Measurements from ENCODE around the gene FBXW10. TPM values are rescaled to one million over a fixed set of nuclear protein-coding genes. Genes with fewer than 3 reads are reported as not detected.
"Not testable (repeated sequence)": the region's sequence is repeated elsewhere in the genome, so short reads cannot be mapped to it uniquely, and the experiment has no call there.

FBXW10 gene
- total RNA-seq, result not detected in 2 replicates
- long read RNA-seq, result 0 reads

- H3K4me1 Mint-ChIP-seq (ENCODE audit: unreplicated experiment); H3K4me3 Mint-ChIP-seq (ENCODE audit: unreplicated experiment); H3K27ac Mint-ChIP-seq (ENCODE audit: unreplicated experiment); H3K27me3 Mint-ChIP-seq (ENCODE audit: unreplicated experiment); DNase-seq (ENCODE audit: extremely low spot score, unreplicated experiment); H3K36me3 Mint-ChIP-seq (ENCODE audit: unreplicated experiment); H3K9me3 Mint-ChIP-seq (ENCODE audit: unreplicated experiment): not testable (repeated sequence)
Measured at GRCh38 chr17:18743699-18744421, at the start of gene FBXW10. TSS of gene FBXW10 (plus strand) at chr17:18744054. CDS start at chr17:18744245, 191 bp downstream.

- not testable (repeated sequence) for H3K4me3 Mint-ChIP-seq (ENCODE audit: unreplicated experiment); H3K27ac Mint-ChIP-seq (ENCODE audit: unreplicated experiment); H3K4me1 Mint-ChIP-seq (ENCODE audit: unreplicated experiment); H3K27me3 Mint-ChIP-seq (ENCODE audit: unreplicated experiment); DNase-seq (ENCODE audit: extremely low spot score, unreplicated experiment); H3K9me3 Mint-ChIP-seq (ENCODE audit: unreplicated experiment); H3K36me3 Mint-ChIP-seq (ENCODE audit: unreplicated experiment)
Measured at GRCh38 chr17:18695143-18695542, 48.7 kb upstream of the FBXW10 start.

- DNase-seq (ENCODE audit: extremely low spot score, unreplicated experiment); H3K36me3 Mint-ChIP-seq (ENCODE audit: unreplicated experiment); H3K27me3 Mint-ChIP-seq (ENCODE audit: unreplicated experiment); H3K9me3 Mint-ChIP-seq (ENCODE audit: unreplicated experiment); H3K4me1 Mint-ChIP-seq (ENCODE audit: unreplicated experiment); H3K27ac Mint-ChIP-seq (ENCODE audit: unreplicated experiment): not testable (repeated sequence)
- H3K4me3 Mint-ChIP-seq (ENCODE audit: unreplicated experiment), result peak overlapping the region; percentile 90
Measured at GRCh38 chr17:18698473-18699103, 45.3 kb upstream of the FBXW10 start.

- H3K36me3 Mint-ChIP-seq (ENCODE audit: unreplicated experiment); H3K27me3 Mint-ChIP-seq (ENCODE audit: unreplicated experiment); H3K27ac Mint-ChIP-seq (ENCODE audit: unreplicated experiment); H3K4me1 Mint-ChIP-seq (ENCODE audit: unreplicated experiment); H3K9me3 Mint-ChIP-seq (ENCODE audit: unreplicated experiment); H3K4me3 Mint-ChIP-seq (ENCODE audit: unreplicated experiment); DNase-seq (ENCODE audit: extremely low spot score, unreplicated experiment): not testable (repeated sequence)
Measured at GRCh38 chr17:18705955-18706354, 37.9 kb upstream of the FBXW10 start.

- H3K9me3 Mint-ChIP-seq (ENCODE audit: unreplicated experiment); H3K36me3 Mint-ChIP-seq (ENCODE audit: unreplicated experiment); H3K4me3 Mint-ChIP-seq (ENCODE audit: unreplicated experiment); H3K27me3 Mint-ChIP-seq (ENCODE audit: unreplicated experiment); H3K27ac Mint-ChIP-seq (ENCODE audit: unreplicated experiment); H3K4me1 Mint-ChIP-seq (ENCODE audit: unreplicated experiment); DNase-seq (ENCODE audit: extremely low spot score, unreplicated experiment): not testable (repeated sequence)
Measured at GRCh38 chr17:18708215-18708614, 35.6 kb upstream of the FBXW10 start.

- TF ChIP-seq CTCF (IDR thresholded peaks at IDR 0.05), result peak; percentile 67
- not testable (repeated sequence) for H3K27me3 Mint-ChIP-seq (ENCODE audit: unreplicated experiment); H3K27ac Mint-ChIP-seq (ENCODE audit: unreplicated experiment); H3K4me3 Mint-ChIP-seq (ENCODE audit: unreplicated experiment); H3K9me3 Mint-ChIP-seq (ENCODE audit: unreplicated experiment); H3K36me3 Mint-ChIP-seq (ENCODE audit: unreplicated experiment); H3K4me1 Mint-ChIP-seq (ENCODE audit: unreplicated experiment)
- DNase-seq (ENCODE audit: extremely low spot score, unreplicated experiment), result peak; percentile 87
Measured at GRCh38 chr17:18712354-18712999, 31.4 kb upstream of the FBXW10 start.

- peak; percentile 86 for DNase-seq (ENCODE audit: extremely low spot score, unreplicated experiment)
- peak overlapping the region; percentile 31 for H3K4me3 Mint-ChIP-seq (ENCODE audit: unreplicated experiment)
Measured at GRCh38 chr17:18718643-18719427, 25.0 kb upstream of the FBXW10 start.

GRCh38 chr17:18719428-18720110, 24.3 kb upstream of the FBXW10 start:
- DNase-seq (ENCODE audit: extremely low spot score, unreplicated experiment); H3K9me3 Mint-ChIP-seq (ENCODE audit: unreplicated experiment); H3K36me3 Mint-ChIP-seq (ENCODE audit: unreplicated experiment); H3K27me3 Mint-ChIP-seq (ENCODE audit: unreplicated experiment): not testable (repeated sequence)
- Mint-ChIP-seq H3K4me3 (ENCODE audit: unreplicated experiment) (peak overlapping the region; percentile 31), H3K4me1 (ENCODE audit: unreplicated experiment) (peaks cover 19% of the 10 kb centered on the region), H3K27ac (ENCODE audit: unreplicated experiment) (peak overlapping the region; percentile 83)

More at GRCh38 chr17:18718643-18719427, 25.0 kb upstream of the FBXW10 start:
- H3K9me3 Mint-ChIP-seq (ENCODE audit: unreplicated experiment); H3K27me3 Mint-ChIP-seq (ENCODE audit: unreplicated experiment); H3K36me3 Mint-ChIP-seq (ENCODE audit: unreplicated experiment): not testable (repeated sequence)
- H3K4me1 Mint-ChIP-seq (ENCODE audit: unreplicated experiment), result peaks cover 19% of the 10 kb centered on the region
- H3K27ac Mint-ChIP-seq (ENCODE audit: unreplicated experiment), result peak overlapping the region; percentile 83

GRCh38 chr17:18721775-18722547, 21.9 kb upstream of the FBXW10 start:
- not testable (repeated sequence) for H3K9me3 Mint-ChIP-seq (ENCODE audit: unreplicated experiment); H3K36me3 Mint-ChIP-seq (ENCODE audit: unreplicated experiment); H3K27me3 Mint-ChIP-seq (ENCODE audit: unreplicated experiment); DNase-seq (ENCODE audit: extremely low spot score, unreplicated experiment); H3K4me3 Mint-ChIP-seq (ENCODE audit: unreplicated experiment)
- Mint-ChIP-seq H3K27ac (ENCODE audit: unreplicated experiment) (peak overlapping the region; percentile 91), H3K4me1 (ENCODE audit: unreplicated experiment) (peaks cover 19% of the 10 kb centered on the region)

- DNase-seq (ENCODE audit: extremely low spot score, unreplicated experiment); H3K9me3 Mint-ChIP-seq (ENCODE audit: unreplicated experiment); H3K27me3 Mint-ChIP-seq (ENCODE audit: unreplicated experiment); H3K4me3 Mint-ChIP-seq (ENCODE audit: unreplicated experiment); H3K36me3 Mint-ChIP-seq (ENCODE audit: unreplicated experiment): not testable (repeated sequence)
- Mint-ChIP-seq H3K27ac (ENCODE audit: unreplicated experiment) (peak overlapping the region; percentile 59), H3K4me1 (ENCODE audit: unreplicated experiment) (peaks cover 19% of the 10 kb centered on the region)
Measured at GRCh38 chr17:18722612-18723011, 21.2 kb upstream of the FBXW10 start.
